ENCODE results near the gene PAXIP1. TPM values are rescaled to one million over a fixed set of nuclear protein-coding genes. Genes with fewer than 3 reads are reported as not detected.

Gene PAXIP1, protein sequence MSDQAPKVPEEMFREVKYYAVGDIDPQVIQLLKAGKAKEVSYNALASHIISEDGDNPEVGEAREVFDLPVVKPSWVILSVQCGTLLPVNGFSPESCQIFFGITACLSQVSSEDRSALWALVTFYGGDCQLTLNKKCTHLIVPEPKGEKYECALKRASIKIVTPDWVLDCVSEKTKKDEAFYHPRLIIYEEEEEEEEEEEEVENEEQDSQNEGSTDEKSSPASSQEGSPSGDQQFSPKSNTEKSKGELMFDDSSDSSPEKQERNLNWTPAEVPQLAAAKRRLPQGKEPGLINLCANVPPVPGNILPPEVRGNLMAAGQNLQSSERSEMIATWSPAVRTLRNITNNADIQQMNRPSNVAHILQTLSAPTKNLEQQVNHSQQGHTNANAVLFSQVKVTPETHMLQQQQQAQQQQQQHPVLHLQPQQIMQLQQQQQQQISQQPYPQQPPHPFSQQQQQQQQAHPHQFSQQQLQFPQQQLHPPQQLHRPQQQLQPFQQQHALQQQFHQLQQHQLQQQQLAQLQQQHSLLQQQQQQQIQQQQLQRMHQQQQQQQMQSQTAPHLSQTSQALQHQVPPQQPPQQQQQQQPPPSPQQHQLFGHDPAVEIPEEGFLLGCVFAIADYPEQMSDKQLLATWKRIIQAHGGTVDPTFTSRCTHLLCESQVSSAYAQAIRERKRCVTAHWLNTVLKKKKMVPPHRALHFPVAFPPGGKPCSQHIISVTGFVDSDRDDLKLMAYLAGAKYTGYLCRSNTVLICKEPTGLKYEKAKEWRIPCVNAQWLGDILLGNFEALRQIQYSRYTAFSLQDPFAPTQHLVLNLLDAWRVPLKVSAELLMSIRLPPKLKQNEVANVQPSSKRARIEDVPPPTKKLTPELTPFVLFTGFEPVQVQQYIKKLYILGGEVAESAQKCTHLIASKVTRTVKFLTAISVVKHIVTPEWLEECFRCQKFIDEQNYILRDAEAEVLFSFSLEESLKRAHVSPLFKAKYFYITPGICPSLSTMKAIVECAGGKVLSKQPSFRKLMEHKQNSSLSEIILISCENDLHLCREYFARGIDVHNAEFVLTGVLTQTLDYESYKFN
- total RNA-seq: 7.6 and 9.6 TPM in 2 replicates

DNA sequence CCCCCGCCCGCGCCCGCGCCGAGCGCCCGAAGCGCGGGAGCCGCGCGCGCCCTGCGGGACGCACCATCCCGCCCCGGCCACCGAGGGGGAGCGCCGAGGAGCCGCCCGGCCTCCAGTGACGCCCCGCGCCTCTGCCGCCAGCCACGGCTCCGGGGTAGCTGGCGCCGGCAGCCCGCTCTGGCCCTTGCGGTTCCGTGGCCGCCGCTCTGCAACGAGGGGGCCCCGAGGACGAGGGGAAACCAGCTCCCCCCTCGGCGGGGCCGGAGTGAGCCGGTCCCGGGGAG is at the start of gene PAXIP1:
PAXIP1 (minus strand) TSS at position 33 of the 284 bp plus-strand sequence. CDS start 195 bp downstream, outside the sequence.

Other genes with a start within 250 kb of the PAXIP1 start
- gene HTR5A, start 67.2 kb upstream of the PAXIP1 start, total RNA-seq: under 0.01 TPM in 1 of 2 replicates, not detected in the other

Data from uterine smooth muscle cell (primary cell).